ENCODE data around the gene NCAPH2. TPM values are rescaled to one million over a fixed set of nuclear protein-coding genes. Genes with fewer than 3 reads are reported as not detected.

NCAPH2 gene
- total and polyA plus RNA-seq, 2 of the 8 experiments (the other 6 are each of a cell fraction or from before 2014, with no cell fraction given): 62.2 to 81.6 TPM

GRCh38 chr22:50473855-50474671 lies 34.0 kb upstream of the NCAPH2 start:
- no peaks in the 10 kb centered on the region for H3K9me3 ChIP-seq (ENCODE audit: insufficient read depth in 2 of 2, low read depth in 1 of 2, low read length in 1 of 2)
- 41% methylated on average over 23 of the region's 62 CpGs; no CpG with 5 or more reads in 1 of the 2 experiments for WGBS, 2 experiments (ENCODE audit: extremely low coverage in 1 of 2, insufficient coverage in 1 of 2, insufficient read length in 1 of 2, insufficient replicate concordance in 2 of 2, low coverage in 1 of 2, low lambda C conversion rate in 2 of 2, missing lambda C conversion rate in 1 of 2)
- peaks cover 38 to 46% of the 10 kb centered on the region in 2 experiments for H4K20me1 ChIP-seq (replicated peaks in 1 of 2; ENCODE audit: control insufficient read depth in 1 of 2, insufficient read depth in 2 of 2, low read length in 2 of 2)
- H3K4me1 ChIP-seq (replicated peaks in 1 of 4; ENCODE audit: control insufficient read depth in 3 of 4, insufficient read depth in 4 of 4, low read length in 3 of 4): peaks cover 0 to 29% (median 18%) of the 10 kb centered on the region in 4 experiments; a peak in 6 of 7 replicates
- H3K79me1 ChIP-seq (ENCODE audit: low read depth, low read length): peaks cover 29% of the 10 kb centered on the region
- H2BK12ac ChIP-seq (ENCODE audit: low read depth, low read length): no peak overlapping the region
- H3K4me2 ChIP-seq (ENCODE audit: insufficient read depth in 1 of 2, low read depth in 2 of 2, low read length in 2 of 2): peak overlapping the region; percentile 67 to 81
- H3K9ac ChIP-seq (replicated peaks in 1 of 4; ENCODE audit: extremely low read depth in 1 of 4, low read depth in 3 of 4, low read length in 3 of 4): peak overlapping the region in 3 of 4 experiments; percentile 35 to 58 (median 57); a peak in 4 of 7 replicates
- peaks cover 0 to 4% (median 0%) of the 10 kb centered on the region in 4 experiments; a peak in 1 of 7 replicates for H3K27me3 ChIP-seq (replicated peaks in 1 of 4; ENCODE audit: control insufficient read depth in 3 of 4, extremely low read depth in 1 of 4, insufficient read depth in 3 of 4, low read length in 3 of 4)
- H3K18ac ChIP-seq (ENCODE audit: extremely low read depth, low read length): no peak overlapping the region
- H3K56ac ChIP-seq (replicated peaks; ENCODE audit: insufficient read length, low read depth, low read length): peak overlapping the region; percentile 82
- H2BK20ac ChIP-seq (ENCODE audit: low read length): no peak overlapping the region
- no peak overlapping the region for H2BK5ac ChIP-seq (ENCODE audit: low read depth, low read length)
- H2BK120ac ChIP-seq (replicated peaks; ENCODE audit: low read depth, low read length): no peak overlapping the region
- H3K4ac ChIP-seq (replicated peaks; ENCODE audit: insufficient read length, low read depth, low read length): no peak overlapping the region
- no peak overlapping the region for H4K5ac ChIP-seq (ENCODE audit: insufficient read length, low read depth, low read length)
- no peak for FAIRE-seq
- no peak overlapping the region for H4K8ac ChIP-seq (ENCODE audit: extremely low read depth, insufficient read depth, low read length)
- no peak overlapping the region for H3K27ac ChIP-seq (ENCODE audit: low read depth, low read length)
- no peaks in the 10 kb centered on the region for H3K36me3 ChIP-seq (ENCODE audit: control insufficient read depth in 2 of 4, insufficient read depth in 4 of 4, low read length in 3 of 4)
- H4K91ac ChIP-seq (replicated peaks; ENCODE audit: insufficient read length, low read length): no peak overlapping the region
- peaks cover 0 to 48% of the 10 kb centered on the region in 2 experiments; a peak in 3 of 4 replicates for H3K79me2 ChIP-seq (ENCODE audit: control insufficient read depth in 1 of 2, insufficient read depth in 2 of 2, low read length in 2 of 2)
- H3K4me3 ChIP-seq (ENCODE audit: extremely low read depth in 1 of 4, insufficient read depth in 2 of 4, low read depth in 3 of 4, low read length in 4 of 4): peak overlapping the region; percentile 53 to 84 (median 60)
- no peak overlapping the region for H2BK15ac ChIP-seq (ENCODE audit: low read length)
- POLR2A ChIA-PET (ENCODE audit: partially characterized antibody): interaction anchor here (0.6 to 2.0 kb wide), 7 partner anchors 7 to 146 kb away, joined by 3 to 20 read pairs (median 3); partner anchors contain the start of gene ADM2
- CTCF ChIA-PET (ENCODE audit: partially characterized antibody): interaction anchor here (0.9 to 9.1 kb wide), 12 partner anchors 9 to 153 kb away, joined by 3 to 60 read pairs (median 5); partner anchors contain the start of gene SCO2
- H3K23ac ChIP-seq (ENCODE audit: insufficient read length): no peak overlapping the region
- H3K23me2 ChIP-seq (ENCODE audit: low read depth, low read length): peaks cover 8% of the 10 kb centered on the region; the same call in 1 of the 2 replicates
- H2AK5ac ChIP-seq (ENCODE audit: low read depth, low read length): 0 out of 2 replicates have a peak overlapping the region, but pooled peaks have one; percentile 3
- H3K14ac ChIP-seq (ENCODE audit: insufficient read length): no peak overlapping the region
- no peak overlapping the region for H2AFZ ChIP-seq (ENCODE audit: low read length)
- DNase-seq (ENCODE audit: low read depth in 1 of 2, low spot score in 2 of 2): no peak
- TF ChIP-seq SP4 (IDR thresholded peaks at IDR 0.05; ENCODE audit: low read length): no peak
- TF ChIP-seq CTBP2 (IDR thresholded peaks at IDR 0.05; ENCODE audit: borderline replicate concordance, insufficient read depth, insufficient read length, low read length): no peak
- no peak for TF ChIP-seq RAD21 (IDR thresholded peaks at IDR 0.05 in 1 of 2, conservative IDR thresholded peaks at IDR 0.05 in 1 of 2; ENCODE audit: low read depth in 2 of 2, low read length in 2 of 2)
- TF ChIP-seq TCF12 (IDR thresholded peaks at IDR 0.05; ENCODE audit: low read depth, low read length): no peak
- no peak for TF ChIP-seq RBBP5 (IDR thresholded peaks at IDR 0.05; ENCODE audit: borderline replicate concordance, low read depth, low read length)
- TF ChIP-seq SAP30 (IDR thresholded peaks at IDR 0.05; ENCODE audit: insufficient read depth, insufficient replicate concordance, low read length): no peak
- no peak for TF ChIP-seq CREB1 (IDR thresholded peaks at IDR 0.05)
- TF ChIP-seq, protein P1, sequence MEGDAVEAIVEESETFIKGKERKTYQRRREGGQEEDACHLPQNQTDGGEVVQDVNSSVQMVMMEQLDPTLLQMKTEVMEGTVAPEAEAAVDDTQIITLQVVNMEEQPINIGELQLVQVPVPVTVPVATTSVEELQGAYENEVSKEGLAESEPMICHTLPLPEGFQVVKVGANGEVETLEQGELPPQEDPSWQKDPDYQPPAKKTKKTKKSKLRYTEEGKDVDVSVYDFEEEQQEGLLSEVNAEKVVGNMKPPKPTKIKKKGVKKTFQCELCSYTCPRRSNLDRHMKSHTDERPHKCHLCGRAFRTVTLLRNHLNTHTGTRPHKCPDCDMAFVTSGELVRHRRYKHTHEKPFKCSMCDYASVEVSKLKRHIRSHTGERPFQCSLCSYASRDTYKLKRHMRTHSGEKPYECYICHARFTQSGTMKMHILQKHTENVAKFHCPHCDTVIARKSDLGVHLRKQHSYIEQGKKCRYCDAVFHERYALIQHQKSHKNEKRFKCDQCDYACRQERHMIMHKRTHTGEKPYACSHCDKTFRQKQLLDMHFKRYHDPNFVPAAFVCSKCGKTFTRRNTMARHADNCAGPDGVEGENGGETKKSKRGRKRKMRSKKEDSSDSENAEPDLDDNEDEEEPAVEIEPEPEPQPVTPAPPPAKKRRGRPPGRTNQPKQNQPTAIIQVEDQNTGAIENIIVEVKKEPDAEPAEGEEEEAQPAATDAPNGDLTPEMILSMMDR (IDR thresholded peaks at IDR 0.05; ENCODE audit: control extremely low read depth in 1 of 3, insufficient read depth in 1 of 3, low read depth in 1 of 3, low read length in 3 of 3): no peak

Data from H1 (cell line).